Body of pancreas (tissue), 4 donors: Measurements from ENCODE around the gene OBI1. TPM values are rescaled to one million over a fixed set of nuclear protein-coding genes. Genes with fewer than 3 reads are reported as not detected.

Experiments
- ATAC-seq: fragments of 150-250 bp; one replicate; pipeline ENCODE4 v1.9.1; 2016
- DNase-seq, 4 donors: peaks; one replicate each; pipeline ENCODE4 v3.0.0-alpha.2; 2019
- H3K27ac ChIP-seq, 4 donors: fragments of 200-600 bp; sonication (generic); 1 replicate in 3 of 4; 2 replicates in 1 of 4; pipeline versions ENCODE4 v1.5.1 to v1.6.1; 2016 to 2019; ENCODE audit warnings: mild to moderate bottlenecking in 1 of 4, mixed read lengths in 1 of 4, moderate library complexity in 1 of 4
- H3K27me3 ChIP-seq, 2 donors: fragments of 200-600 bp; sonication (generic); one replicate each; pipeline ENCODE4 v1.6.0; 2016; ENCODE audit warnings: mild to moderate bottlenecking in 1 of 2
- H3K36me3 ChIP-seq, 2 donors: fragments of 200-600 bp; sonication (generic); replicated peaks in 1 of 2; 2 replicates each; pipeline ENCODE4 v1.5.1; 2016; ENCODE audit warnings: low read depth in 2 of 2; ENCODE audit not compliant: insufficient read depth in 1 of 2
- H3K4me1 ChIP-seq: fragments of 200-600 bp; sonication (generic); one replicate; pipeline ENCODE4 v1.6.0; 2016
- H3K4me3 ChIP-seq, 2 donors: fragments of 200-600 bp; sonication (generic); 1 replicate in 1 of 2; 2 replicates in 1 of 2; pipeline ENCODE4 v1.5.1; 2016 to 2019
- H3K9me3 ChIP-seq, 3 donors: fragments of 200-600 bp; sonication (generic); 1 replicate in 2 of 3; 2 replicates in 1 of 3; pipeline ENCODE4 v1.5.1; 2016
- POLR2A ChIP-seq, 3 donors: fragments of 450-650 bp; IDR thresholded peaks; one replicate each; pipeline ENCODE4 v1.6.1; 2016; ENCODE audit warnings: antibody characterized with exemption in 3 of 3, mild to moderate bottlenecking in 2 of 3
- WGBS, 2 donors: methylation state at CpG; one replicate each; pipeline ENCODE4 v1.1.5; 2017; 5-methylcytosine and 5-hydroxymethylcytosine counted together
- intact Hi-C: fragments of 100-400 bp; cut with DNase I; formaldehyde crosslinking; loops from one replicate; pipeline ENCODE4 v1.15.1; 2023
- total RNA-seq, 2 donors: library from RNA; depleted of rRNA; stranded (reverse); fragments of >200 nt; gene quantifications; one replicate each; pipeline ENCODE4 v1.1.0, GENCODE V29; 2016
- TF ChIP-seq, protein P1 (sequence below), 7 experiments: fragments of 450-650 bp in 4 of 7; fragments of 200-600 bp in 3 of 7; sonication (generic) in 3 of 7; IDR thresholded peaks; one replicate each; pipeline ENCODE4 v1.5.1; 2016 to 2019; ENCODE audit warnings: antibody characterized with exemption in 7 of 7

Gene OBI1
- total RNA-seq, 2 donors from 2014 or later = 3.3 to 8.6 TPM

DNA sequence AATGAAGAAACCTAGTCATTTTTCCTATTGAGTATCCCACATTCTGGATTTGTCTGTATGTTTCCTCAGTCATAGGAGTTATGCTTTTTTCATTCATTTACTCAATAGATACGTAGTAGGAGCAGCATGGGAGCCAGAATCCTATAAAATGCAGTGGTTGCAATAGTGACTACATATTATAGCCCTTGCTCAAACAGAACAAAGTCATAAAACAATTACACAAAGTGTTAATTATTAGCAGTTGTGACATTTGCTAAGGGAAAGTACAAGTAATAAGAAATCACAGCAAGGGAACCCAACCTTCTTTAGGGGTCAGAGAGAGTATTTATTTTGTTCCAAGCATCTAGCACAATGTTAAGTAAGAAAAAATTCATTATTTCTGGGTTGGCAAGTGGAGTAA, 27.9 kb downstream of the OBI1 start:
- ATAC-seq = no peak
- Histone ChIP-seq H3K4me1 (no peaks in the 10 kb centered on the region), H3K36me3 (no peaks in the 10 kb centered on the region), H3K27ac (no peak overlapping the region), H3K9me3 (no peaks in the 10 kb centered on the region), H3K4me3 (no peak overlapping the region), H3K27me3 (no peaks in the 10 kb centered on the region)
- WGBS, 2 donors = 80 to 90% methylated on average over 1 of the region's 1 CpG
- DNase-seq = no peak
- intact Hi-C loops = no loop called here
- TF ChIP-seq, protein P1, sequence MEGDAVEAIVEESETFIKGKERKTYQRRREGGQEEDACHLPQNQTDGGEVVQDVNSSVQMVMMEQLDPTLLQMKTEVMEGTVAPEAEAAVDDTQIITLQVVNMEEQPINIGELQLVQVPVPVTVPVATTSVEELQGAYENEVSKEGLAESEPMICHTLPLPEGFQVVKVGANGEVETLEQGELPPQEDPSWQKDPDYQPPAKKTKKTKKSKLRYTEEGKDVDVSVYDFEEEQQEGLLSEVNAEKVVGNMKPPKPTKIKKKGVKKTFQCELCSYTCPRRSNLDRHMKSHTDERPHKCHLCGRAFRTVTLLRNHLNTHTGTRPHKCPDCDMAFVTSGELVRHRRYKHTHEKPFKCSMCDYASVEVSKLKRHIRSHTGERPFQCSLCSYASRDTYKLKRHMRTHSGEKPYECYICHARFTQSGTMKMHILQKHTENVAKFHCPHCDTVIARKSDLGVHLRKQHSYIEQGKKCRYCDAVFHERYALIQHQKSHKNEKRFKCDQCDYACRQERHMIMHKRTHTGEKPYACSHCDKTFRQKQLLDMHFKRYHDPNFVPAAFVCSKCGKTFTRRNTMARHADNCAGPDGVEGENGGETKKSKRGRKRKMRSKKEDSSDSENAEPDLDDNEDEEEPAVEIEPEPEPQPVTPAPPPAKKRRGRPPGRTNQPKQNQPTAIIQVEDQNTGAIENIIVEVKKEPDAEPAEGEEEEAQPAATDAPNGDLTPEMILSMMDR (IDR thresholded peaks at IDR 0.05) = no peak
- TF ChIP-seq POLR2A (IDR thresholded peaks at IDR 0.05) = no peak

DNA sequence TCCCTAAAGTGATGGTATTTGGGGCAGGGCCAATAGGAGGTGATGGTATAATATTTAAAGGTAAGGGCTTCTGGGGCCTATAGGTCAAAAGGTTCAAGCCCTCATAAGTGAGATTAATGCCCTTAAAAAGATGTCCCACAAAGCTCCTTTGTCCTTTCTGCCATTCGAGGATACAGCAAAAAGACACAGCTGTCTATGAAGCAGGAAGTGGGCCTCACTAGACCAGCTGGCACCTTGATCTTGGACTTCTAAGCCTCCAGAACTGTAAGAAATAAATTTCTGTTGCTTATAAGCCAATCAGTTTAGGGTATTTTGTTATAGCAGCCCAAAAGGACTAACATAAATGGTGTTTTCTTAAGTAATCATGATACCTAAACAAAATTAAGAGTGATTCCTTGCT, 28.4 kb downstream of the OBI1 start:
- no peaks in the 10 kb centered on the region for H3K36me3 ChIP-seq
- H3K4me3 ChIP-seq = no peak overlapping the region
- H3K4me1 ChIP-seq = no peaks in the 10 kb centered on the region
- ATAC-seq (no peak), DNase-seq (no peak)
- whole genome bisulfite sequencing, 2 donors = 95 to 100% methylated on average over 1 of the region's 1 CpG
- no peaks in the 10 kb centered on the region for H3K27me3 ChIP-seq
- H3K27ac ChIP-seq = no peak overlapping the region
- TF ChIP-seq POLR2A (IDR thresholded peaks at IDR 0.05) = no peak
- TF ChIP-seq, protein P1 (IDR thresholded peaks at IDR 0.05) = no peak
- intact Hi-C loops = no loop called here
- no peaks in the 10 kb centered on the region for H3K9me3 ChIP-seq

DNA sequence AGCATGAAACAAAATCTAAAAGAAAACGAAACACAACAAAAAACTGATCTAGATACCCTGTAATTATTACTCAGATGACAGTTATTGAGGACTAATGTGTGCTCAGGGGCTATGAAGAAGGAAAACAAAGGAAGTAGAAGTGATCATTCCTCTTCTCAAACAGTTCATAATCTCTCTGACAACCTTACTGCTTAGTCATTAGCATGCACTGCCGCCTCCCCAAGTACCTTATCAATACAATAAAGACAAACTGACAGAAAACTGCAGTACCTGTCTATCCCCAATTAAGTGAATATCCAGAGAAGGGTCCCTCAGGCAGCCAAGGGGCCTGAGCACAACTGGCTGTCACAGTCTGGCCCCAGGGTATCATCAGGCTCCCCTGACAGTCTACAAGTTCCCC, 33.6 kb downstream of the OBI1 start:
- no peak for DNase-seq
- WGBS, 2 donors = 95 to 96% methylated on average over 2 of the region's 2 CpGs
- intact Hi-C loops = no loop called here
- no peaks in the 10 kb centered on the region for H3K27me3 ChIP-seq
- no peak for TF ChIP-seq POLR2A (IDR thresholded peaks at IDR 0.05)
- TF ChIP-seq, protein P1 (IDR thresholded peaks at IDR 0.05) = no peak
- no peak overlapping the region for H3K4me3 ChIP-seq
- H3K36me3 ChIP-seq = no peaks in the 10 kb centered on the region
- H3K9me3 ChIP-seq = no peaks in the 10 kb centered on the region
- no peaks in the 10 kb centered on the region for H3K4me1 ChIP-seq
- no peak for ATAC-seq
- H3K27ac ChIP-seq = no peak overlapping the region

DNA sequence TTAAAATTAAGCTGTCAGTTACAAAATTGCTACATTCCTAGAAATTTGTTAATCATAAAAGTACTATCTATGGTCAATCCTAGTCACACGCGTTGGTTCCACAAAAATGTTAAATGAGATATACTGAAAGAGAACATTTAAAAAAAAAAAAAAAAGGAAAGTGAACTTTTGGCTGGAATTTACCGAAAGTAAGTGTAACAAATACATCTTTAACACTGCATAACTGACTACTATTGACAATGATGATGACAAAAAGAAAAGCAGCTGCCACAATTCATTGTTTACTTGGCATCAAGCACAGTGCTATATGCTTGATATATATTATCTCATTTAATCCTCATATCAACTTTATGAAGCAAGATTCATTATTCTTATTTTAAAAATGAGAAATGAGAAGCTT, 35.8 kb downstream of the OBI1 start:
- no peaks in the 10 kb centered on the region for H3K4me1 ChIP-seq
- intact Hi-C loops = no loop called here
- no peaks in the 10 kb centered on the region for H3K36me3 ChIP-seq
- TF ChIP-seq POLR2A (IDR thresholded peaks at IDR 0.05) = no peak
- TF ChIP-seq, protein P1 (IDR thresholded peaks at IDR 0.05) = no peak
- H3K4me3 ChIP-seq = no peak overlapping the region
- ATAC-seq (no peak), DNase-seq (no peak)
- H3K27me3 ChIP-seq = no peaks in the 10 kb centered on the region
- H3K27ac ChIP-seq = no peak overlapping the region
- H3K9me3 ChIP-seq = no peaks in the 10 kb centered on the region
- WGBS, 2 donors = 95 to 100% methylated on average over 3 of the region's 3 CpGs

DNA sequence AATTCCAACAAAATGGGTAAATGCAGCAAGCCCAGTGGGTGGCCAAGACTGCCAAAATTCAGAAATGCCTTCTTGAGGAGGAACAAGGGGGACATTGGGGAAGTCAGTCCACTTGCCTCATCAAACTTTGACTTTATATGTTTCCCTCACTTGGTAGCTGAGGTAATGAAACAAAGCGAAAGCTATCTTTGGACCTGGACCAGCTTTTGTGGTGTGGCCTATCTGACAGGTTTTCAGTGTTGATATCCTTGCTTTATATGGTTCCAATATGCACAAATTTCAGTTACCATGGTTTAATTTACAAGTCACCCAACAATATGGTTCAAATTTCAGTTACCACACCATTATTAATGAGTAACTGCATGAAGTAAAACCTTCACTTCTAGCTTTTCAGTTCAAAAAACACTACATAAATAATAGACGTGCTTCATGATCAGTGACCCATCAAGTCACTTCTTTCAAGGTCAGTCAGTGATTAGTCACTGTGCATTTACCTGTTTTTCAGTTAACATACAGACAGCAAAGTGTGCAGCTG, 38.0 kb downstream of the OBI1 start:
- Histone ChIP-seq H3K27me3 (no peaks in the 10 kb centered on the region), H3K4me1 (no peaks in the 10 kb centered on the region), H3K27ac (no peak overlapping the region), H3K9me3 (no peaks in the 10 kb centered on the region), H3K4me3 (no peak overlapping the region), H3K36me3 (peaks cover 0 to 7% of the 10 kb centered on the region in 2 donors)
- DNase-seq (no peak), ATAC-seq (no peak)
- intact Hi-C loops = no loop called here
- no peak for TF ChIP-seq POLR2A (IDR thresholded peaks at IDR 0.05)
- TF ChIP-seq, protein P1 (IDR thresholded peaks at IDR 0.05) = no peak
- 83 to 93% methylated on average over 2 of the region's 2 CpGs for WGBS, 2 donors
